Measurements from ENCODE around the gene SPTBN1.
"Not testable (repeated sequence)": the region's sequence is repeated elsewhere in the genome, so short reads cannot be mapped to it uniquely, and the experiment has no call there.

Gene SPTBN1

GRCh38 chr2:54523324-54523959 lies 67.3 kb downstream of the SPTBN1 start:
- no peak for TF ChIP-seq CTCF (conservative IDR thresholded peaks at IDR 0.05)
- TF ChIP-seq ZFX (IDR thresholded peaks at IDR 0.05), result no peak
- no peak overlapping the region for H3K27ac ChIP-seq

GRCh38 chr2:54524226-54524991 lies 68.3 kb downstream of the SPTBN1 start:
- no peak overlapping the region for H3K27ac ChIP-seq
- TF ChIP-seq CTCF (conservative IDR thresholded peaks at IDR 0.05) (no peak), ZFX (IDR thresholded peaks at IDR 0.05) (no peak)

- TF ChIP-seq CTCF (conservative IDR thresholded peaks at IDR 0.05) (no peak), ZFX (IDR thresholded peaks at IDR 0.05) (no peak)
- no peak overlapping the region for H3K27ac ChIP-seq
These were observed 69.2 kb downstream of the SPTBN1 start for GRCh38 chr2:54525321-54525720.

- no peak overlapping the region for H3K27ac ChIP-seq
- TF ChIP-seq CTCF (conservative IDR thresholded peaks at IDR 0.05) (no peak), ZFX (IDR thresholded peaks at IDR 0.05) (no peak)
These were observed 70.2 kb downstream of the SPTBN1 start for GRCh38 chr2:54526226-54526879.

GRCh38 chr2:54528311-54528955 lies 72.3 kb downstream of the SPTBN1 start:
- H3K27ac ChIP-seq, result no peak overlapping the region
- no peak for TF ChIP-seq CTCF (conservative IDR thresholded peaks at IDR 0.05)
- no peak for TF ChIP-seq ZFX (IDR thresholded peaks at IDR 0.05)

GRCh38 chr2:54529518-54529917 lies 73.4 kb downstream of the SPTBN1 start:
- H3K27ac ChIP-seq, result not testable (repeated sequence)

- H3K27ac ChIP-seq, result no peak overlapping the region
- TF ChIP-seq ZFX (IDR thresholded peaks at IDR 0.05), result no peak
- TF ChIP-seq CTCF (conservative IDR thresholded peaks at IDR 0.05), result no peak
These were observed 73.8 kb downstream of the SPTBN1 start for GRCh38 chr2:54529935-54530334.

All from C4-2B (cell line).